Spleen (tissue), 7 donors: ENCODE measurements around the gene ETNK2.

Source experiments
- POLR2A ChIP-seq, 3 donors: fragments of 450-650 bp; IDR thresholded peaks; one replicate each; pipeline ENCODE4 v1.5.1; 2017; ENCODE audit warnings: antibody characterized with exemption in 3 of 3, mild to moderate bottlenecking in 1 of 3
- TF ChIP-seq, protein P1 (sequence below), 11 experiments: fragments of 200-600 bp in 7 of 11; fragments of 450-650 bp in 4 of 11; sonication (generic) in 4 of 11; IDR thresholded peaks in 8 of 11; conservative IDR thresholded peaks in 3 of 11; 1 replicate in 7 of 11; 2 replicates in 4 of 11; pipeline versions ENCODE4 v1.4.0 to v1.8.0; 2016 to 2021; ENCODE audit warnings: antibody characterized with exemption in 11 of 11, inconsistent platforms in 4 of 11, mild to moderate bottlenecking in 1 of 11
- donor health status: DM: no; HTN: no; CAD: no; lungs with moderate emphysema.
- donor health status: DM: no; HTN: no; CAD: no.
- donor health status: DM: no; HTN: no; CAD: no.

GRCh38 chr1:204143276-204144041 lies 8.4 kb downstream of the ETNK2 start:
- TF ChIP-seq, protein P1, sequence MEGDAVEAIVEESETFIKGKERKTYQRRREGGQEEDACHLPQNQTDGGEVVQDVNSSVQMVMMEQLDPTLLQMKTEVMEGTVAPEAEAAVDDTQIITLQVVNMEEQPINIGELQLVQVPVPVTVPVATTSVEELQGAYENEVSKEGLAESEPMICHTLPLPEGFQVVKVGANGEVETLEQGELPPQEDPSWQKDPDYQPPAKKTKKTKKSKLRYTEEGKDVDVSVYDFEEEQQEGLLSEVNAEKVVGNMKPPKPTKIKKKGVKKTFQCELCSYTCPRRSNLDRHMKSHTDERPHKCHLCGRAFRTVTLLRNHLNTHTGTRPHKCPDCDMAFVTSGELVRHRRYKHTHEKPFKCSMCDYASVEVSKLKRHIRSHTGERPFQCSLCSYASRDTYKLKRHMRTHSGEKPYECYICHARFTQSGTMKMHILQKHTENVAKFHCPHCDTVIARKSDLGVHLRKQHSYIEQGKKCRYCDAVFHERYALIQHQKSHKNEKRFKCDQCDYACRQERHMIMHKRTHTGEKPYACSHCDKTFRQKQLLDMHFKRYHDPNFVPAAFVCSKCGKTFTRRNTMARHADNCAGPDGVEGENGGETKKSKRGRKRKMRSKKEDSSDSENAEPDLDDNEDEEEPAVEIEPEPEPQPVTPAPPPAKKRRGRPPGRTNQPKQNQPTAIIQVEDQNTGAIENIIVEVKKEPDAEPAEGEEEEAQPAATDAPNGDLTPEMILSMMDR (IDR thresholded peaks at IDR 0.05 in 8 of 11, conservative IDR thresholded peaks at IDR 0.05 in 3 of 11): no peak
- TF ChIP-seq POLR2A (IDR thresholded peaks at IDR 0.05): no peak
